Measurements from ENCODE around the gene REELD1. TPM values are rescaled to one million over a fixed set of nuclear protein-coding genes. Genes with fewer than 3 reads are reported as not detected.

Gene REELD1
- total RNA-seq, 1 experiment from 2014 or later = not detected

DNA sequence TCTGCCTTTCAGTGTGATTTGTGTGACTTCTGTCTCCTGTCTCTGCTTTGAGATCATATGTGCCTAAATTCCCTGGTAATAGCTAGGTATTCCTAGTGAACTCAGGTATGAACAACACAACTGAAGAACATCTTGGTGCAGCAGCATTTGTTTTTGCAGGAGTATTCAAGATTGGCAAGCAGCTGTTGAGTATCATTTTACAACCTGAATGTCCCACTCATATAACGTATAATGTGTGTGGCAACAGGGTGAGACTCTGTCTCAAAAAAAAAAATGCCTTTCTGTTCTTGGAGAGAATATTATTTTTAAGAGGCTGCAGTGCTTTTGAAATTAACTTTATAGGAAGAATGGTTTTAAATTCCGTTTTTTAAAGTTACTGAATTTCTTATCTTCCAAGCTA is 31.1 kb upstream of the REELD1 start:
- no peaks in the 10 kb centered on the region for H3K27me3 ChIP-seq (ENCODE audit: insufficient read depth, low read depth)
- no peaks in the 10 kb centered on the region for H3F3A ChIP-seq (ENCODE audit: insufficient read depth, low read depth)
- H2AFZ ChIP-seq = no peak overlapping the region
- H3K4me2 ChIP-seq = no peak overlapping the region
- POLR2A ChIA-PET (ENCODE audit: unreplicated experiment) = no interaction called here
- H3K36me3 ChIP-seq (ENCODE audit: low read depth) = no peaks in the 10 kb centered on the region; the same call in 1 of the 2 replicates
- no peaks in the 10 kb centered on the region for H3K4me1 ChIP-seq (replicated peaks; ENCODE audit: insufficient read depth)
- DNase-seq = no peak
- H3K9me3 ChIP-seq (ENCODE audit: insufficient read depth, low read depth) = no peaks in the 10 kb centered on the region
- no TSS peak for BruUV-seq (replicated peaks)
- H3K4me3 ChIP-seq = no peak overlapping the region
- no peaks in the 10 kb centered on the region for H4K20me1 ChIP-seq (ENCODE audit: insufficient read depth)
- CTCF ChIA-PET = no interaction called here
- TF ChIP-seq, protein P1, sequence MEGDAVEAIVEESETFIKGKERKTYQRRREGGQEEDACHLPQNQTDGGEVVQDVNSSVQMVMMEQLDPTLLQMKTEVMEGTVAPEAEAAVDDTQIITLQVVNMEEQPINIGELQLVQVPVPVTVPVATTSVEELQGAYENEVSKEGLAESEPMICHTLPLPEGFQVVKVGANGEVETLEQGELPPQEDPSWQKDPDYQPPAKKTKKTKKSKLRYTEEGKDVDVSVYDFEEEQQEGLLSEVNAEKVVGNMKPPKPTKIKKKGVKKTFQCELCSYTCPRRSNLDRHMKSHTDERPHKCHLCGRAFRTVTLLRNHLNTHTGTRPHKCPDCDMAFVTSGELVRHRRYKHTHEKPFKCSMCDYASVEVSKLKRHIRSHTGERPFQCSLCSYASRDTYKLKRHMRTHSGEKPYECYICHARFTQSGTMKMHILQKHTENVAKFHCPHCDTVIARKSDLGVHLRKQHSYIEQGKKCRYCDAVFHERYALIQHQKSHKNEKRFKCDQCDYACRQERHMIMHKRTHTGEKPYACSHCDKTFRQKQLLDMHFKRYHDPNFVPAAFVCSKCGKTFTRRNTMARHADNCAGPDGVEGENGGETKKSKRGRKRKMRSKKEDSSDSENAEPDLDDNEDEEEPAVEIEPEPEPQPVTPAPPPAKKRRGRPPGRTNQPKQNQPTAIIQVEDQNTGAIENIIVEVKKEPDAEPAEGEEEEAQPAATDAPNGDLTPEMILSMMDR (conservative IDR thresholded peaks at IDR 0.05) = no peak
- H3K79me2 ChIP-seq (ENCODE audit: low read depth) = peaks cover 16% of the 10 kb centered on the region
- no peaks in the 10 kb centered on the region for H3K9me2 ChIP-seq (ENCODE audit: insufficient read depth)
- intact Hi-C loops (cut with micrococcal nuclease; ENCODE audit: unreplicated experiment) = no loop called here
- no peak overlapping the region for H3K27ac ChIP-seq

DNA sequence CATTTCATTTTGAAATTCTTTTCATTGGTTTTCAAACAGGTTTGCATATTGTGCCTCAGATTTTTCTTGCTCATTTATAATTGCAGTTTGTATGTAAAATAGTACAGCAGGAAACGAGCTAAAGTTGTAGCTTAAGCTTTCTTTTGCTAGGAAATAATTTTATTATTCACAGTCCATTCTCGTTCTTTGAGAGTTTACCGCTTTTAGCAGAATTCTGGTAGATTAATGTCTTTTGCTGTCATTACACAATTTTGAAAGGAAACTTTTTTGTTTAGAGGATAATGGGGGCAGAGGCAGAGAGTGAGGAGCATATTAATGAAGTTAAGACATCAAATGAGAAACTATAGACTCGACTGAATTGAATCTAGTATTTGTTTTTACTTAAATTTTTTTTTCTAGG is 28.3 kb upstream of the REELD1 start:
- H3K27ac ChIP-seq = no peak overlapping the region
- intact Hi-C loops (cut with micrococcal nuclease; ENCODE audit: unreplicated experiment) = no loop called here
- H3K79me2 ChIP-seq (ENCODE audit: low read depth) = no peaks in the 10 kb centered on the region
- no TSS peak for BruUV-seq (replicated peaks)
- H3K9me3 ChIP-seq (ENCODE audit: insufficient read depth, low read depth) = no peaks in the 10 kb centered on the region
- H3K27me3 ChIP-seq (ENCODE audit: insufficient read depth, low read depth) = no peaks in the 10 kb centered on the region
- H3F3A ChIP-seq (ENCODE audit: insufficient read depth, low read depth) = no peaks in the 10 kb centered on the region
- H3K4me3 ChIP-seq = no peak overlapping the region
- CTCF ChIA-PET = no interaction called here
- H3K4me1 ChIP-seq (replicated peaks; ENCODE audit: insufficient read depth) = no peaks in the 10 kb centered on the region
- POLR2A ChIA-PET (ENCODE audit: unreplicated experiment) = interaction anchor here (0.6 to 0.7 kb wide), 2 partner anchors 9 to 49 kb away, joined by 3 to 4 read pairs; no protein-coding TSS in a partner anchor
- no peaks in the 10 kb centered on the region for H3K9me2 ChIP-seq (ENCODE audit: insufficient read depth)
- TF ChIP-seq, protein P1 (conservative IDR thresholded peaks at IDR 0.05) = no peak
- TF ChIP-seq EZH2 (IDR thresholded peaks at IDR 0.05; ENCODE audit: low read depth) = no peak
- H3K4me2 ChIP-seq = no peak overlapping the region
- DNase-seq = no peak
- no peaks in the 10 kb centered on the region; the same call in 1 of the 2 replicates for H3K36me3 ChIP-seq (ENCODE audit: low read depth)
- no peaks in the 10 kb centered on the region for H4K20me1 ChIP-seq (ENCODE audit: insufficient read depth)
- H2AFZ ChIP-seq = no peak overlapping the region

DNA sequence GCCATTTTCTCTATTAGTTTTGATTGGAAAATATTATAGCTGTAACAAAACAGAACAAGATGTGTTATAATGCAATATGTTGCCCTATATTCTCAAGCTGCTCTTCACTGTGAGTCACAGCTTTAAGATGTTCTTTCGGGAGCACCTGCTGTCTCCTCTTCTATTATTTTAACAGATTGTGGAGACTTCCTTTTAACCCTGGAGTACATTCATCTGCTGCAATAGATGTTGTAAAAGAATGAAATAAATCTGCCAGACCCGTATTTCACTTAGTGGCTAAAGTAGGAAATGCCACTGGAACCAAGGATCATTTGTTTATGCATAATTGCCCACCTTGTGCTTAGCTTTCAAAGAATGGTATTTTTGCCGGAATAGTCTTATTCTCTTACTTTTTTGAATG is 27.7 kb upstream of the REELD1 start:
- intact Hi-C loops (cut with micrococcal nuclease; ENCODE audit: unreplicated experiment) = no loop called here

More for the DNA sequence above, 27.7 kb upstream of the REELD1 start:
- no peaks in the 10 kb centered on the region for H3K79me2 ChIP-seq (ENCODE audit: low read depth)
- no peaks in the 10 kb centered on the region for H3K9me3 ChIP-seq (ENCODE audit: insufficient read depth, low read depth)
- CTCF ChIA-PET = no interaction called here
- H3K36me3 ChIP-seq (ENCODE audit: low read depth) = no peaks in the 10 kb centered on the region; the same call in 1 of the 2 replicates
- no peaks in the 10 kb centered on the region for H3F3A ChIP-seq (ENCODE audit: insufficient read depth, low read depth)
- BruUV-seq (replicated peaks) = no TSS peak
- H3K9me2 ChIP-seq (ENCODE audit: insufficient read depth) = no peaks in the 10 kb centered on the region
- H3K4me3 ChIP-seq = no peak overlapping the region
- DNase-seq = no peak
- no peak overlapping the region for H3K4me2 ChIP-seq
- H4K20me1 ChIP-seq (ENCODE audit: insufficient read depth) = no peaks in the 10 kb centered on the region
- no peak overlapping the region for H3K27ac ChIP-seq
- no peaks in the 10 kb centered on the region for H3K27me3 ChIP-seq (ENCODE audit: insufficient read depth, low read depth)
- TF ChIP-seq, protein P1 (conservative IDR thresholded peaks at IDR 0.05) = no peak
- TF ChIP-seq EZH2 (IDR thresholded peaks at IDR 0.05; ENCODE audit: low read depth) = no peak
- no peak overlapping the region for H2AFZ ChIP-seq
- POLR2A ChIA-PET (ENCODE audit: unreplicated experiment) = interaction anchor here (0.7 kb wide), 1 partner anchor 10 kb away, joined by 3 read pairs; no protein-coding TSS in a partner anchor
- H3K4me1 ChIP-seq (replicated peaks; ENCODE audit: insufficient read depth) = no peaks in the 10 kb centered on the region
